Astrocyte (in vitro differentiated cells and primary cell): ENCODE data around the gene GHRHR. TPM values are rescaled to one million over a fixed set of nuclear protein-coding genes. Genes with fewer than 3 reads are reported as not detected.

Experiments
- DNase-seq: peaks from one replicate; pipeline ENCODE4 v3.0.0-alpha.2; 2010; ENCODE audit warnings: low read depth
- FAIRE-seq: peaks from 2 replicates; lab custom pipeline; 2011; peaks lifted over from hg19 to GRCh38; lab: Jason Lieb, UNC
- H2AFZ ChIP-seq: 2 replicates; pipeline ENCODE4 v1.6.0; 2012; ENCODE audit warnings: low read depth, low read length, inconsistent platforms
- H3K27ac ChIP-seq: 2 replicates; pipeline ENCODE4 v1.5.1; 2011; ENCODE audit warnings: low read depth, low read length, inconsistent platforms
- H3K27me3 ChIP-seq: 2 replicates; pipeline ENCODE4 v1.6.0; 2011; ENCODE audit warnings: low read length, inconsistent platforms; ENCODE audit not compliant: insufficient read depth
- H3K36me3 ChIP-seq: 2 replicates; pipeline ENCODE4 v1.5.1; 2011; ENCODE audit warnings: low read length, inconsistent platforms; ENCODE audit not compliant: insufficient read depth
- H3K4me1 ChIP-seq: 2 replicates; pipeline ENCODE4 v1.5.1; 2011; ENCODE audit warnings: low read length, inconsistent platforms; ENCODE audit not compliant: insufficient read depth
- H3K4me2 ChIP-seq: 2 replicates; pipeline ENCODE4 v1.6.0; 2012; ENCODE audit warnings: low read length, inconsistent platforms
- H3K4me3 ChIP-seq: 2 replicates; pipeline ENCODE4 v1.5.1; 2011; ENCODE audit warnings: low read depth, mild to moderate bottlenecking, low read length, inconsistent platforms; ENCODE audit not compliant: insufficient read depth
- H3K79me2 ChIP-seq: 2 replicates; pipeline ENCODE4 v1.6.0; 2012; ENCODE audit warnings: mild to moderate bottlenecking, low read length, inconsistent platforms; ENCODE audit not compliant: insufficient read depth
- H3K9ac ChIP-seq: 2 replicates; pipeline ENCODE4 v1.6.0; 2012; ENCODE audit warnings: mild to moderate bottlenecking, low read length, inconsistent platforms
- H3K9me3 ChIP-seq: 2 replicates; pipeline ENCODE4 v1.5.1; 2012; ENCODE audit warnings: low read depth, mild to moderate bottlenecking, low read length, inconsistent platforms; ENCODE audit not compliant: insufficient read depth
- H4K20me1 ChIP-seq: 2 replicates; pipeline ENCODE4 v1.6.0; 2012; ENCODE audit warnings: low read length, inconsistent platforms; ENCODE audit not compliant: insufficient read depth
- H3K27ac Mint-ChIP-seq: one replicate; pipeline ENCODE4 v1.8.0; 2021; ENCODE audit warnings: mild to moderate bottlenecking, mixed read lengths; ENCODE audit not compliant: unreplicated experiment
- H3K27me3 Mint-ChIP-seq: one replicate; pipeline ENCODE4 v1.8.0; 2021; ENCODE audit warnings: low read depth, mixed read lengths; ENCODE audit not compliant: unreplicated experiment
- H3K36me3 Mint-ChIP-seq: one replicate; pipeline ENCODE4 v1.8.0; 2021; ENCODE audit warnings: low read depth, mixed read lengths; ENCODE audit not compliant: unreplicated experiment
- H3K4me1 Mint-ChIP-seq: one replicate; pipeline ENCODE4 v1.8.0; 2021; ENCODE audit warnings: low read depth, mixed read lengths; ENCODE audit not compliant: unreplicated experiment
- H3K4me3 Mint-ChIP-seq: one replicate; pipeline ENCODE4 v1.8.0; 2021; ENCODE audit warnings: mild to moderate bottlenecking, moderate library complexity, mixed read lengths; ENCODE audit not compliant: unreplicated experiment
- H3K9me3 Mint-ChIP-seq: one replicate; pipeline ENCODE4 v1.8.0; 2021; ENCODE audit warnings: mild to moderate bottlenecking, mixed read lengths; ENCODE audit not compliant: unreplicated experiment
- CTCF ChIP-seq: IDR thresholded peaks from 2 replicates; pipeline ENCODE4 v1.5.1; 2011; ENCODE audit warnings: low read depth, mild to moderate bottlenecking, inconsistent platforms, low read length, moderate library complexity; ENCODE audit not compliant: insufficient read depth
- EZH2 ChIP-seq: IDR thresholded peaks from 2 replicates; pipeline ENCODE4 v1.6.1; 2012; ENCODE audit warnings: mild to moderate bottlenecking, low read length, inconsistent platforms; ENCODE audit not compliant: insufficient read depth
- total RNA-seq: library from RNA; stranded (reverse); gene quantifications from 2 replicates; pipeline ENCODE4 v1.2.1, GENCODE V29; 2021

Gene GHRHR
- total RNA-seq, 1 donor from 2014 or later = not detected

GRCh38 chr7:31020161-31020560 is 56.4 kb downstream of the GHRHR start:
- no peak overlapping the region for H3K4me3 ChIP-seq
- H3K9me3 Mint-ChIP-seq = no peaks in the 10 kb centered on the region
- no peak overlapping the region for H2AFZ ChIP-seq
- H4K20me1 ChIP-seq = no peaks in the 10 kb centered on the region
- FAIRE-seq (no peak), DNase-seq (no peak)
- H3K4me2 ChIP-seq = no peak overlapping the region
- no peak overlapping the region for H3K9ac ChIP-seq
- no peak overlapping the region for H3K27ac Mint-ChIP-seq
- H3K36me3 Mint-ChIP-seq = no peaks in the 10 kb centered on the region
- TF ChIP-seq CTCF = no peak
- TF ChIP-seq EZH2 = no peak
- peaks cover 7% of the 10 kb centered on the region for H3K4me1 Mint-ChIP-seq
- H3K4me3 Mint-ChIP-seq = no peak overlapping the region
- no peak overlapping the region for H3K27ac ChIP-seq
- H3K27me3 Mint-ChIP-seq = peaks cover 31% of the 10 kb centered on the region
- no peaks in the 10 kb centered on the region for H3K9me3 ChIP-seq
- no peaks in the 10 kb centered on the region for H3K79me2 ChIP-seq
- H3K4me1 ChIP-seq = peaks cover 4% of the 10 kb centered on the region
- peaks cover 7% of the 10 kb centered on the region for H3K27me3 ChIP-seq
- no peaks in the 10 kb centered on the region for H3K36me3 ChIP-seq

DNA sequence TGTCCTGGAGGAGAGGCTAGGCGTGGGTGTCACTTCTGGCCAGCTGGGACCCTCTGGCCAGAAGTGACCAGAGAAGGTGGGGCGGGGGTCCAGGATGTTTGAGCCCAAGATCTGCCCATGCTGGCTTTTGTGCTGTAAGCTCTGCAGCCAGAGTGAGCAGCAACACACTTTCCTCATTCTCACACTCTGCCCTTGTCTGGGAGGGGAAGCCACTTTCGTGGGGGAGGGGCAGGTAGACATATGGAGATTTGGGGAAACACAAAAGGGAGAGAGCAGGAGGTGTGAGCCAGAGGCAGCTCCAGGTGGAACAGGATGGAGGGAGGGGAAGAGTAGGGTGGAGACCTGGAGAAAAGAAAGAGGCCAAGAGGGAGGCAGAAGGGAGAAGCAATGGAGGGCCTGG is 56.9 kb downstream of the GHRHR start:
- DNase-seq = no peak
- no peak overlapping the region for H3K27ac Mint-ChIP-seq

More for the DNA sequence above, 56.9 kb downstream of the GHRHR start:
- no peak for FAIRE-seq
- no peak overlapping the region for H2AFZ ChIP-seq
- no peak overlapping the region for H3K4me3 Mint-ChIP-seq
- H3K4me1 Mint-ChIP-seq = peaks cover 7% of the 10 kb centered on the region
- peaks cover 5% of the 10 kb centered on the region for H3K27me3 ChIP-seq
- H4K20me1 ChIP-seq = no peaks in the 10 kb centered on the region
- H3K4me1 ChIP-seq = peaks cover 4% of the 10 kb centered on the region
- H3K4me2 ChIP-seq = no peak overlapping the region
- peaks cover 30% of the 10 kb centered on the region for H3K27me3 Mint-ChIP-seq
- H3K9me3 ChIP-seq = no peaks in the 10 kb centered on the region
- H3K9me3 Mint-ChIP-seq = no peaks in the 10 kb centered on the region
- H3K36me3 Mint-ChIP-seq = no peaks in the 10 kb centered on the region
- no peaks in the 10 kb centered on the region for H3K79me2 ChIP-seq
- H3K9ac ChIP-seq = no peak overlapping the region
- no peaks in the 10 kb centered on the region for H3K36me3 ChIP-seq
- H3K27ac ChIP-seq = no peak overlapping the region
- H3K4me3 ChIP-seq = no peak overlapping the region
- no peak for TF ChIP-seq CTCF
- no peak for TF ChIP-seq EZH2
